Measurements from ENCODE around the gene CYB5R2.

Gene CYB5R2

GRCh38 chr11:7672960-7673723, at the start of gene CYB5R2:
TSS of gene CYB5R2 (minus strand) at chr11:7673500. CDS start at chr11:7672825, 675 bp downstream.
- POLR2A ChIA-PET, result interaction anchor here (0.6 to 0.7 kb wide), 2 partner anchors 136 to 167 kb away, joined by 3 read pairs; no protein-coding TSS in a partner anchor
- CTCF ChIA-PET, result interaction anchor here (1.0 to 4.3 kb wide), 6 partner anchors 8 to 574 kb away, joined by 3 to 12 read pairs (median 3); no protein-coding TSS in a partner anchor

GRCh38 chr11:7714786-7715185, 41.5 kb upstream of the CYB5R2 start:
- no peak for TF ChIP-seq CTCF (IDR thresholded peaks at IDR 0.05; ENCODE audit: control extremely low read depth, extremely low read depth, low read depth, missing control alignments)
- ChIA-PET POLR2A (no interaction called here), CTCF (interaction anchor here (1.5 kb wide), 1 partner anchor 11 kb away, joined by 3 read pairs; no protein-coding TSS in a partner anchor)
- no peak for DNase-seq (ENCODE audit: extremely low spot score)

More at GRCh38 chr11:7672960-7673723, at the start of gene CYB5R2:
- TF ChIP-seq CTCF (IDR thresholded peaks at IDR 0.05; ENCODE audit: control extremely low read depth, extremely low read depth, low read depth, missing control alignments), result no peak
- peak; percentile 76 for DNase-seq (ENCODE audit: extremely low spot score)

- no peak for DNase-seq (ENCODE audit: extremely low spot score)
- TF ChIP-seq CTCF (IDR thresholded peaks at IDR 0.05; ENCODE audit: control extremely low read depth, extremely low read depth, low read depth, missing control alignments), result no peak
- ChIA-PET POLR2A (no interaction called here), CTCF (no interaction called here)
Observed at GRCh38 chr11:7706377-7706776, 33.1 kb upstream of the CYB5R2 start, which contains the start of gene OVCH2. TSS of gene OVCH2 (minus strand) at chr11:7706477. CDS start at chr11:7706394, 83 bp downstream.

- DNase-seq (ENCODE audit: extremely low spot score), result no peak
- TF ChIP-seq CTCF (IDR thresholded peaks at IDR 0.05; ENCODE audit: control extremely low read depth, extremely low read depth, low read depth, missing control alignments), result no peak
- ChIA-PET CTCF (interaction anchor here (1.0 kb wide), 1 partner anchor 9 kb away, joined by 4 read pairs; no protein-coding TSS in a partner anchor), POLR2A (no interaction called here)
Observed at GRCh38 chr11:7703740-7704139, 30.4 kb upstream of the CYB5R2 start.

- TF ChIP-seq CTCF (IDR thresholded peaks at IDR 0.05; ENCODE audit: control extremely low read depth, extremely low read depth, low read depth, missing control alignments), result no peak
- POLR2A ChIA-PET, result no interaction called here
- DNase-seq (ENCODE audit: extremely low spot score), result no peak
- CTCF ChIA-PET, result interaction anchor here (1.0 to 2.4 kb wide), 6 partner anchors 19 to 884 kb away, joined by 3 to 20 read pairs (median 4); no protein-coding TSS in a partner anchor
Observed at GRCh38 chr11:7696424-7696823, 23.1 kb upstream of the CYB5R2 start.

- DNase-seq (ENCODE audit: extremely low spot score), result no peak
- POLR2A ChIA-PET, result no interaction called here
- CTCF ChIA-PET, result interaction anchor here (0.7 to 2.4 kb wide), 19 partner anchors 9 to 938 kb away, joined by 3 to 20 read pairs (median 3); partner anchors contain the start of gene CYB5R2
- no peak for TF ChIP-seq CTCF (IDR thresholded peaks at IDR 0.05; ENCODE audit: control extremely low read depth, extremely low read depth, low read depth, missing control alignments)
Observed at GRCh38 chr11:7694235-7694634, 20.9 kb upstream of the CYB5R2 start.
